SK-N-MC (cell line): Measurements from ENCODE around the gene FAM3C.

Source experiments
- EZH2 ChIP-seq: fragments of 200-600 bp; sonication (generic); IDR thresholded peaks from one replicate; pipeline ENCODE4 v1.6.1; 2017; ENCODE audit warnings: antibody characterized with exemption
- FOXP2 ChIP-seq: optimal IDR thresholded peaks from 2 replicates; pipeline ENCODE3; 2011; ENCODE audit warnings: mild to moderate bottlenecking, moderate library complexity; ENCODE audit not compliant: insufficient read depth; ENCODE audit errors: extremely low read length, control extremely low read depth
- POLR2AphosphoS5 ChIP-seq: IDR thresholded peaks from 2 replicates; pipeline ENCODE4 v1.6.1; 2012; ENCODE audit warnings: mild to moderate bottlenecking, low read depth, low read length, borderline replicate concordance

- TF ChIP-seq EZH2 (no peak), POLR2AphosphoS5 (no peak), FOXP2 (no peak)
Observed at GRCh38 chr7:121385800-121386179, 10.3 kb downstream of the FAM3C start.
